ENCODE measurements around the gene NOS2.

Gene NOS2

GRCh38 chr17:27808628-27809027 is 8.3 kb upstream of the NOS2 start:
- DNase-seq: peak; percentile 61
- peaks cover 60% of the 10 kb centered on the region for H3K4me1 Mint-ChIP-seq
- no peaks in the 10 kb centered on the region for H3K27me3 Mint-ChIP-seq
- peak; percentile 29 for ATAC-seq
- H3K9me3 Mint-ChIP-seq: peaks cover 8% of the 10 kb centered on the region
- peak overlapping the region; percentile 84 for H3K27ac Mint-ChIP-seq
- H3K36me3 Mint-ChIP-seq (ENCODE audit: low read depth): no peaks in the 10 kb centered on the region
- H3K4me3 Mint-ChIP-seq: peak overlapping the region; percentile 57

GRCh38 chr17:27807567-27808470 is 7.5 kb upstream of the NOS2 start:
- H3K4me1 Mint-ChIP-seq: peaks cover 60% of the 10 kb centered on the region

DNA sequence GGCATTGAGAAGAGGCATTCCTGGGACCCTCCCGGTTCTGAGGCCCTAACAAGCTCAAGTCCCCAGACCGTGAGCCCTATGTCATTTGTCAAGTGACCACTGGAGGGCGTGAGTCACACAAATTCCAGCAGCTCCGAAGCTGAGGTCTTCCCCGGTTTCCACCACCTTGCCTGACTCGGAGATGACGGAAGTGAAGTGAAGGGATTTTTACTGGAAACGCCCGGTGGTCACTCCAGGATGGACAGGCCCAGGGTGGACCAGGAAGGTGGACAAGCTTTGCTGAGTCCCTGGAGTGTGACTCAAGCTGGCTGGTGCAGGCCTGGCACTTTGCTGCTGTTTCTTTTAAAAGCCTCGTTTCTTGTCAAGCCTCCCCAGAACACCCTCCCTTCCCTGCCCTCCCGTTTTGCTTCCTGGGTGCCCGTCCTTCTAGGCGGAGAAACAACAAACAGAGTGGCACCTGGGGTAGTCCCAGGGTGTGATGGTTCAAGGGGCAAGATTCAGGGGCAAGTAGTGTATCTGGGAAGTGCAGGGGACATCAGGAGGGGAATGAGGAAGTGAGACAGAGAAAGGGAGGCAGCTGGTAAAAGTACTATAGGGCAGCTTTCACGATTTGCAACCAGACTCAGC is 5.3 kb upstream of the NOS2 start:
- H3K27ac Mint-ChIP-seq: peak overlapping the region; percentile 87
- peaks cover 8% of the 10 kb centered on the region for H3K9me3 Mint-ChIP-seq
- H3K27me3 Mint-ChIP-seq: no peaks in the 10 kb centered on the region
- ATAC-seq (peak; percentile 31), DNase-seq (peak; percentile 78)
- H3K4me3 Mint-ChIP-seq: peak overlapping the region; percentile 65
- H3K36me3 Mint-ChIP-seq (ENCODE audit: low read depth): no peaks in the 10 kb centered on the region
- peaks cover 52% of the 10 kb centered on the region for H3K4me1 Mint-ChIP-seq

More at GRCh38 chr17:27807567-27808470, 7.5 kb upstream of the NOS2 start:
- peaks cover 8% of the 10 kb centered on the region for H3K9me3 Mint-ChIP-seq
- ATAC-seq: peak; percentile 82
- no peaks in the 10 kb centered on the region for H3K27me3 Mint-ChIP-seq
- peak overlapping the region; percentile 57 for H3K4me3 Mint-ChIP-seq
- DNase-seq: peak; percentile 47
- peak overlapping the region; percentile 84 for H3K27ac Mint-ChIP-seq
- H3K36me3 Mint-ChIP-seq (ENCODE audit: low read depth): no peaks in the 10 kb centered on the region

DNA sequence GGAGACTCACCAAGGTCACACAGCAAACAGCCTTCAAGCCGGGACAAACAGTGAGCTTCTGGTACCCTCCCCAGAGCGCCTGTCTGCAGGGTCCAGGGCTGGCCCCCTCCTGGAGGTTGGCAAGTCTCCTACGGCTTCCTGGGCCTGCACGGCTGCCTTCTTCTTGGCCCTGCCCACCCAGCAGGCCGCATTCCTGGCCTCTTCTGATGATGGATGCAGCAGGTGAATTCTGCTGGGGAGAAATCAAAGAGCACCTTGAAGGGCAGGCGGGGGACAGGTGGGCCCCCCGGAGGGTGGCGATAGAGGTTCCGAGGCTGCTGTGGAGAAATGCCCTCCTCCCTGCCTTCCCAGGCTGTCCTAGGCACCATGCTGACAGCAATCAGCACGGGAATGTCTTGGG is 3.8 kb upstream of the NOS2 start:
- no peak for ATAC-seq
- Mint-ChIP-seq H3K27me3 (peaks cover 4% of the 10 kb centered on the region), H3K36me3 (ENCODE audit: low read depth) (no peaks in the 10 kb centered on the region), H3K27ac (no peak overlapping the region), H3K4me3 (no peak overlapping the region), H3K9me3 (no peaks in the 10 kb centered on the region), H3K4me1 (peaks cover 37% of the 10 kb centered on the region)
- no peak for DNase-seq

GRCh38 chr17:27802962-27803680 is 2.8 kb upstream of the NOS2 start:
- H3K27ac Mint-ChIP-seq: no peak overlapping the region
- peaks cover 28% of the 10 kb centered on the region for H3K4me1 Mint-ChIP-seq
- peaks cover 8% of the 10 kb centered on the region for H3K27me3 Mint-ChIP-seq
- H3K9me3 Mint-ChIP-seq: no peaks in the 10 kb centered on the region
- DNase-seq (no peak), ATAC-seq (no peak)
- no peak overlapping the region for H3K4me3 Mint-ChIP-seq
- H3K36me3 Mint-ChIP-seq (ENCODE audit: low read depth): no peaks in the 10 kb centered on the region

GRCh38 chr17:27802033-27802432 is 1.7 kb upstream of the NOS2 start:
- Mint-ChIP-seq H3K4me3 (no peak overlapping the region), H3K36me3 (ENCODE audit: low read depth) (no peaks in the 10 kb centered on the region), H3K27ac (no peak overlapping the region), H3K27me3 (peaks cover 10% of the 10 kb centered on the region), H3K9me3 (no peaks in the 10 kb centered on the region), H3K4me1 (peaks cover 17% of the 10 kb centered on the region)
- DNase-seq (no peak), ATAC-seq (no peak)

- no peak for ATAC-seq
- H3K27me3 Mint-ChIP-seq: peaks cover 37% of the 10 kb centered on the region
Measured at GRCh38 chr17:27798376-27798775, 2.0 kb downstream of the NOS2 start.

DNA sequence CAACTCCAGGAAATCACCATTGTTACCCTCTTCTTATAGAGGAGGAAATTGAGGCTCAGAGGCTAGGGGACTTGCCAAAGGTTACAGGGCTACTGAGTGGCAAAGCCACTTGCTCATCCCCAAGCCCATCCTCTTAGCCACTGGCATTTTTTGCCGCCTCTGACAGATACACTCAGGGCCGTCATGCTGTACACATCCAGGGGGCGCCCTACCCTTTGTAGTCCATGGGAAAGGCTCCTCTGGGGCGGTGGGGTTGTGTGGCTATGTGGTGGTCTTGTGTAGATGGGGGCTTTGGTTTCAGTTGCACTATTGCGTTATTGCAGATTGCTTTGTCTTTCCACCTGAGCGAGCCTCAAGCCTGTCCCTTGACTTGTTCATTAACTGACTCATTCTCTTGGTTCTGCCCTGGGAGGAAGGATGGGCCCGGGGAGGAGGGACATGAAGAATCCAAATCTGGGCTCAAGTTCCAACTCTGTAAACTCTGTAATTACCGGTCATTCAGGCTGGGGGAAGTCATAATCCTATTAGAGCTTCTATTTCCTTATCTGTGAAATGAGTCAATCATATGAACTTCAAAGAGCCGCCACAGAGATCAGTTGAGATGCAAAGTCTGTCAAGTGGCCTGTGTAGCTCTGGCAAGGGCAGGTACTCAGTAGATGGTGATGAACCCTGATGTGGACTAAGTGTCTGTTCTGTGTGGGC is 2.8 kb downstream of the NOS2 start:
- H3K36me3 Mint-ChIP-seq (ENCODE audit: low read depth): no peaks in the 10 kb centered on the region
- DNase-seq (no peak), ATAC-seq (no peak)
- peaks cover 4% of the 10 kb centered on the region for H3K4me1 Mint-ChIP-seq
- no peak overlapping the region for H3K4me3 Mint-ChIP-seq
- no peak overlapping the region for H3K27ac Mint-ChIP-seq
- H3K27me3 Mint-ChIP-seq: peaks cover 37% of the 10 kb centered on the region
- no peaks in the 10 kb centered on the region for H3K9me3 Mint-ChIP-seq

More at GRCh38 chr17:27798376-27798775, 2.0 kb downstream of the NOS2 start:
- Mint-ChIP-seq H3K9me3 (no peaks in the 10 kb centered on the region), H3K4me3 (no peak overlapping the region), H3K4me1 (peaks cover 4% of the 10 kb centered on the region), H3K27ac (no peak overlapping the region), H3K36me3 (ENCODE audit: low read depth) (no peaks in the 10 kb centered on the region)
- no peak for DNase-seq

DNA sequence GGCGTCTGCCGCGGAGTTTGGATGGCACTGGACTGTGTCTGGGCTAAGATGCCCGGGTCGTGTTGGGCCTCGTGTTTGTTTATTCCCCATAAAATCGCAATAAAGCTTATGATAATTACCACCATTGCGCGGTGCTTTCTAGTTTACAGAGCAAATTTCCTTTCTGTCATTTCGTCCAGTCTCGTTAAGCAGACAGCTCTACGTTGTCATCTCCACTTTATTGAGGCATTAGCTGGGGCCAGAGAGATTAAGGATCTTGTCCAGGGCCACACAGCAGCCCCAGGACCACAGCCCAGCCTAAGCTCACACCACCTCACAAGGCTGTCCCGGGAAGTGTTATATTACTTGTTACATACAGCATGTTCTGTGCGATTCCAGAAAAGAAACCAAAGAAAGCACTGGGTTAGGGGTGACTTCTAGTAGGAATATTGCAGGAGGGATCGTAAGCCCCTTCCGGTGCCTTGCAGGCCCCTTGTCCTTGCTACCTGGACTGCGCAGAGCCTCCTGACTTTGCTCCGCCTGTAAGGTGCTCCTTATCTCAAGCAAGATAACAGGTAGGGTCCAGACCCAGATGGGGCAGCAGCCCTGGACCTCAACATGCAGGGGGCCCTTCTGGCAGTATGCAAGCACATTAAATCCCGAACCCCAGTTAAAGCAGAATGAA is 6.3 kb downstream of the NOS2 start:
- Mint-ChIP-seq H3K27ac (no peak overlapping the region), H3K4me1 (peaks cover 4% of the 10 kb centered on the region), H3K36me3 (ENCODE audit: low read depth) (no peaks in the 10 kb centered on the region), H3K9me3 (no peaks in the 10 kb centered on the region), H3K4me3 (peak overlapping the region; percentile 16), H3K27me3 (peaks cover 47% of the 10 kb centered on the region)
- ATAC-seq: no peak
- no peak for DNase-seq

DNA sequence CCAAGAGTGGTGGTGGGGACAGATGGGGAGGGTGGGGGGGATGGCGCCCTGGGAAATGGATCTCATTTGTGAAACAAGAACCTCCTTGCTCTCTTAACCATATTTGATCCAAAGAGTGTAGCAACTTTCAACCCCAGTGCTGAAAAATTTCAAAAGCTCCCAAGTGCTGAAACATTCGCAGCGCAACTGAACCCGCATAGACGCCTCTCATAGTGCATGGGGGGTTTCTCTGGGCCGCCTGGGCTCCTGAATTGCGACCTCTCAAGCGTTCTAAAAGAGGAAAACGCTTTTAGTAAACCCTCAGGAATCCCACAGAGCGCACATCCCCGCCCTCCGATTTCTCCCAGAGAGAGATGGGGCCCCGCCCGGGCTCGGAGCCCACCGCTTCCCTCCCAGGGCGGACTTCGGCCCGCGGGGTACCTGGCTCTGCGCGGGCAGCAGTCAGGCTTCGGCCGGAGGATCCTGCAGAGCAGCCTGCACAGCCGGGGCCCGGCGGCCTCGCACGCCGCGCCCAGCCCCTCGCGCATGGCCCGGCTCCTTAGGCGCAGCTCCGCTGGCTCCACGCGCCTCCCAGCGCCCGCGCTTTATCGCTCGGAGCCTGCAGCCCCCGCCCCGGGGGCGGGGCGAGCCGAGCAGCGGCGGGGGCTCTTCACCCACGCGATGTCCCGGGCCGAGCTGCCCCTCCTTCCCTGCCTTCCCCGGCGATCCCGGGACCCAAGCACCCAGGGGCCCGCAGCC is 7.0 kb downstream of the NOS2 start:
- DNase-seq (peak; percentile 8), ATAC-seq (peak; percentile 35)
- H3K4me3 Mint-ChIP-seq: peak overlapping the region; percentile 16
- no peaks in the 10 kb centered on the region for H3K9me3 Mint-ChIP-seq
- peaks cover 44% of the 10 kb centered on the region for H3K27me3 Mint-ChIP-seq
- no peak overlapping the region for H3K27ac Mint-ChIP-seq
- H3K4me1 Mint-ChIP-seq: peaks cover 4% of the 10 kb centered on the region
- no peaks in the 10 kb centered on the region for H3K36me3 Mint-ChIP-seq (ENCODE audit: low read depth)

GRCh38 chr17:27792095-27792494 is 8.2 kb downstream of the NOS2 start:
- no peaks in the 10 kb centered on the region for H3K9me3 Mint-ChIP-seq
- ATAC-seq: no peak
- no peaks in the 10 kb centered on the region for H3K36me3 Mint-ChIP-seq (ENCODE audit: low read depth)
- no peak for DNase-seq
- H3K27ac Mint-ChIP-seq: no peak overlapping the region
- H3K27me3 Mint-ChIP-seq: peaks cover 41% of the 10 kb centered on the region
- peaks cover 4% of the 10 kb centered on the region for H3K4me1 Mint-ChIP-seq
- no peak overlapping the region for H3K4me3 Mint-ChIP-seq

DNA sequence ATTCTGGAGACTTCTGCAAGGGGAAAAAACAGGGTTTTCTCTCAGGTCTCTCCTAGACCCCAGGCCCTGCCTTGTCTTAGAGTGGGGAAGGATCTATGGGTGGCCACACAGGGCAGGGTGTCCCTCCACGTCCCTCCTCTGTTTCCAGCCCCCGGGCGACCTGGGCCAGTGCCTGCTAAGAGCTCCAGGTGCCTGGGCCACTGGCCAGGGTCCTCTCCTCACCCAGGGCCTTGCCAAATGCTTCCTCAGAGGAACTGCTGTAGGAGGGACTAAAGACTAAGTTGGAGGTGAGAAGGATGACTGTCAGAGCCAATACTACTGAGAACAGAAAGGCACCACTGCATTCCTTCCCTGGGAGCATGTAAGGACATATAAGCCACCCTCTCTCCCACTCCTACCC is 11.4 kb downstream of the NOS2 start:
- no peaks in the 10 kb centered on the region for H3K9me3 Mint-ChIP-seq
- H3K27ac Mint-ChIP-seq: no peak overlapping the region
- H3K27me3 Mint-ChIP-seq: peaks cover 17% of the 10 kb centered on the region
- H3K36me3 Mint-ChIP-seq (ENCODE audit: low read depth): no peaks in the 10 kb centered on the region
- no peak for DNase-seq
- ATAC-seq: no peak
- H3K4me3 Mint-ChIP-seq: no peak overlapping the region
- H3K4me1 Mint-ChIP-seq: peaks cover 2% of the 10 kb centered on the region
